Thyroid gland (tissue), 4 donors: ENCODE data around the gene ING5.

Experiments used
- CTCF ChIP-seq, 6 experiments: fragments of 200-600 bp in 3 of 6; fragments of 450-650 bp in 3 of 6; sonication (generic) in 3 of 6; IDR thresholded peaks; one replicate each; pipeline ENCODE4 v1.5.1; 2016 to 2019; ENCODE audit warnings: antibody characterized with exemption in 6 of 6, mild to moderate bottlenecking in 2 of 6, inconsistent platforms in 1 of 6, moderate library complexity in 1 of 6
- POLR2A ChIP-seq, 2 donors: fragments of 450-650 bp; IDR thresholded peaks; one replicate each; pipeline ENCODE4 v1.6.1; 2017; ENCODE audit warnings: antibody characterized with exemption in 2 of 2, mild to moderate bottlenecking in 2 of 2, moderate library complexity in 1 of 2

GRCh38 chr2:241729868-241730267 lies 28.0 kb downstream of the ING5 start:
- no peak for TF ChIP-seq CTCF (IDR thresholded peaks at IDR 0.05)
- TF ChIP-seq POLR2A (IDR thresholded peaks at IDR 0.05), result no peak
